ENCODE data around the gene LRRN4. TPM values are rescaled to one million over a fixed set of nuclear protein-coding genes. Genes with fewer than 3 reads are reported as not detected.

Gene LRRN4
- total RNA-seq, 4 donors from 2014 or later, result not detected

DNA sequence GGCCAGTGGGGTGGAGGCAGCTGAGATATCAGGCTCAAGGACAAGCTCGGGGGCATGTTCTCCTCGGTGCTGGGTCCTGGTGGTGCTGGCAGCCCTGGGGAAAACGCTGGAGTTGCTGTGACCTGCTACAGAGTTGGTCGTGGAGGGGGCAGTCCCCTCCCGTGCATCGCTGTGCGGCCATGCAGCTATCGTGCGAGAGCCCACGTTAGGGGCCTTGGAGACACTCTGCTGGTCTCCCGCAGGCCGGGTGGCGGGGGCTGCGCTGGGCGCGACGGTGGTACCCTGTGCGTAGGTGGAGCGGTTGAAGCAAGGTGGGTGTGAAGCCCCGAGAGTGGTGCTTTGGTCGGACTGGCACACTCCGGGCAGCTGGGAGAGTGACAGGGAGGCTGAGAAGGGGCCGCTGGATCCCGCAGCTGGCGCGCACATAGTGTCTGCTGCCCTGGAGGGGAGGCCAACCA is 12.0 kb downstream of the LRRN4 start:
- H3K27ac ChIP-seq, result no peak overlapping the region
- ATAC-seq, result peak; percentile 24
- peaks cover 0 to 58% of the 10 kb centered on the region in 2 donors for H3K36me3 ChIP-seq
- H3K9me3 ChIP-seq, result no peaks in the 10 kb centered on the region
- H3K27me3 ChIP-seq, result no peaks in the 10 kb centered on the region
- WGBS, 2 donors (ENCODE audit: low coverage in 1 of 2), result 98% methylated on average over 8 of the region's 26 CpGs; no CpG with 5 or more reads in 1 of the 2 donors
- H3K4me3 ChIP-seq, result no peak overlapping the region
- no peak for TF ChIP-seq POLR2A (IDR thresholded peaks at IDR 0.05)
- TF ChIP-seq, protein P1, sequence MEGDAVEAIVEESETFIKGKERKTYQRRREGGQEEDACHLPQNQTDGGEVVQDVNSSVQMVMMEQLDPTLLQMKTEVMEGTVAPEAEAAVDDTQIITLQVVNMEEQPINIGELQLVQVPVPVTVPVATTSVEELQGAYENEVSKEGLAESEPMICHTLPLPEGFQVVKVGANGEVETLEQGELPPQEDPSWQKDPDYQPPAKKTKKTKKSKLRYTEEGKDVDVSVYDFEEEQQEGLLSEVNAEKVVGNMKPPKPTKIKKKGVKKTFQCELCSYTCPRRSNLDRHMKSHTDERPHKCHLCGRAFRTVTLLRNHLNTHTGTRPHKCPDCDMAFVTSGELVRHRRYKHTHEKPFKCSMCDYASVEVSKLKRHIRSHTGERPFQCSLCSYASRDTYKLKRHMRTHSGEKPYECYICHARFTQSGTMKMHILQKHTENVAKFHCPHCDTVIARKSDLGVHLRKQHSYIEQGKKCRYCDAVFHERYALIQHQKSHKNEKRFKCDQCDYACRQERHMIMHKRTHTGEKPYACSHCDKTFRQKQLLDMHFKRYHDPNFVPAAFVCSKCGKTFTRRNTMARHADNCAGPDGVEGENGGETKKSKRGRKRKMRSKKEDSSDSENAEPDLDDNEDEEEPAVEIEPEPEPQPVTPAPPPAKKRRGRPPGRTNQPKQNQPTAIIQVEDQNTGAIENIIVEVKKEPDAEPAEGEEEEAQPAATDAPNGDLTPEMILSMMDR (IDR thresholded peaks at IDR 0.05), result no peak
- TF ChIP-seq POLR2AphosphoS5 (IDR thresholded peaks at IDR 0.05), result no peak
- TF ChIP-seq EP300 (IDR thresholded peaks at IDR 0.05), result no peak
- no peaks in the 10 kb centered on the region for H3K4me1 ChIP-seq

DNA sequence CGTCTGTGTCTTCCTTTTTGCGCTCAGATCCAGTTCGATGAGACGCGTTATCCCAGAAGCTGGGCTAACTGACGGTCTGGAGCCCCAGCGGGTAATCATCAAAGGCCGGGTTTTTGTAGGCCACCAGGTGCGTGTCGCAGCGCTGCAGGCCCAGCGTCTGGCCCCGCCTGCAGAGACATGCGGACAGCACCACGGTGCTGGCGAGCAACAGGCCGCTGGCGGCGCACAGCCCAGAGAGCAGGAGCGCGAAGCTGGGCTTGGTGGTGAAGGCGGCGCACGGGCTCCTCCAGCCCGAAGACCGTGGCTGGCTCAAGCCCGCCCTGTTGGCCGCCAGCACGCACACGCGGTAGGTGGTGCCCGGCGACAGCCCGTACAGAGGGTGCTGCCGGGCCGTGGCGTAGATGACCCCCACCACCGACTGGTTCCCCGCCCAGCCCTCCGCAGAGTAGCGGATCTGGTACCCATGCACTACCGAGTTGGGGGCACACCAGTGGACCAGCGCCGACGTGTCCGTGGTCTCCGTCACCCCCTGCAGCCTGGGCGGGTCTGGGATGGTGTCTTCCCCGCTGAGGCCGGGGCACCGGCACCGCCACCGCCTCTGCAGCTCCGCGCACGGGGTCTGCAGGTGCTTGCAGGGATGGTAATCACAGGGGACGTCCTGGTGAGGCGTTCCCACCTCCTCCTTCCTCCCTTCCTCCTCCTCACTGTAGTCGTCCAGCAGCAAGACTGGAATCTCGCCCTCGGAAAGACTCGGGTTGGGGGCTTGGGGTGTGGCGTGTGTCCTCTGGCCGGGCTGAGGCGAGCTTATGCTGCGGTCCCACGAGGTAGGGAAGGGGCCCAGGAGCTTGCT is 12.7 kb downstream of the LRRN4 start:
- Histone ChIP-seq H3K27me3 (no peaks in the 10 kb centered on the region), H3K9me3 (no peaks in the 10 kb centered on the region), H3K4me1 (no peaks in the 10 kb centered on the region), H3K4me3 (no peak overlapping the region), H3K36me3 (peaks cover 3 to 64% of the 10 kb centered on the region in 2 donors), H3K27ac (no peak overlapping the region)
- TF ChIP-seq POLR2A (IDR thresholded peaks at IDR 0.05) (no peak), EP300 (IDR thresholded peaks at IDR 0.05) (no peak), POLR2AphosphoS5 (IDR thresholded peaks at IDR 0.05) (no peak)
- TF ChIP-seq, protein P1 (IDR thresholded peaks at IDR 0.05), result no peak
- 80% methylated on average over 7 of the region's 67 CpGs; no CpG with 5 or more reads in 1 of the 2 donors for WGBS, 2 donors (ENCODE audit: low coverage in 1 of 2)
- ATAC-seq, result no peak

DNA sequence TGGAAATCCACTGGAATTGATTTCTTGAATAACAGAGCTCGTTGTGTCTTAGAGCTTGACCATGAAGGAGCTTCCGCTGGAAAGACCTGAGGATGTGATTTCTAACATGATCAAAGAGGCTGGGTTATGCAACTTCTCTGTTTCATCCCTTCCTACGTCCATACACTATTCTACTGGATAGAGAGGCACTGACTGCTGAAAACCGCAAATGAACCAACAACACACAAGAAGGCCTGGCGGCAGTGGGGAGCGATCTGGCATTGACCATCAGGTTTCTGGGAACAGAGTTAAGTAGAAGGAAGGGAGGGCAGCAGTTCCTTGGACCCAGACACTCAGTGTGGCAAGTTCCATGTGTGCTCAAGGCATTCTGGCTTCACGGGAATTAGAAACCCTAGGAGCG is 13.3 kb downstream of the LRRN4 start:
- Histone ChIP-seq H3K27ac (no peak overlapping the region), H3K4me1 (no peaks in the 10 kb centered on the region), H3K27me3 (no peaks in the 10 kb centered on the region), H3K9me3 (no peaks in the 10 kb centered on the region), H3K4me3 (no peak overlapping the region), H3K36me3 (peaks cover 3 to 71% of the 10 kb centered on the region in 2 donors)
- TF ChIP-seq EP300 (IDR thresholded peaks at IDR 0.05), result no peak
- no peak for TF ChIP-seq POLR2AphosphoS5 (IDR thresholded peaks at IDR 0.05)
- TF ChIP-seq, protein P1 (IDR thresholded peaks at IDR 0.05), result no peak
- TF ChIP-seq POLR2A (IDR thresholded peaks at IDR 0.05), result no peak
- no peak for ATAC-seq
- WGBS, 2 donors (ENCODE audit: low coverage in 1 of 2), result 80 to 90% methylated on average over 5 to 6 of the region's 8 CpGs

DNA sequence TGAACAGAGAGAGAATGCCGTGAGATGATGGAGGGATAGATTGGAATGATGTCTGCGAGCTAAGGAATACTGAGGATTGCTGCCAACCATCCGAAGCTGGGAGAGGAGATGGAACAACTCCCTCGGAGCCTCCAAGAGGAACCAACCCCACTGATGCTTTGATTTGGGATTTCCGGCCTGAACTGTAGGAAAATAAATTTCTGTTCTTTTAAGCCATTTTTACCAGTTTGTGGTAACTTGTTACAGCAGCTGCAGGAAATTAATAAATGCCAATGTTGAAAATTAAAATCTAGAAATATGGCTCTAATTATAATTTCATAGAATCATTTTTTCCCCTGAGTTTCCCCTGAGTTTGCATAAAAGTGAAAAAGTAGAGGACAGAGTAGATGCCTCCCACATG is 14.1 kb downstream of the LRRN4 start:
- 69 to 79% methylated on average over 5 of the region's 5 CpGs for WGBS, 2 donors (ENCODE audit: low coverage in 1 of 2)
- no peak for TF ChIP-seq EP300 (IDR thresholded peaks at IDR 0.05)
- TF ChIP-seq POLR2AphosphoS5 (IDR thresholded peaks at IDR 0.05), result no peak
- no peak for TF ChIP-seq POLR2A (IDR thresholded peaks at IDR 0.05)
- TF ChIP-seq, protein P1 (IDR thresholded peaks at IDR 0.05), result no peak
- no peak overlapping the region for H3K27ac ChIP-seq
- ATAC-seq, result no peak
- H3K4me3 ChIP-seq, result no peak overlapping the region
- H3K4me1 ChIP-seq, result peaks cover 0 to 4% (median 0%) of the 10 kb centered on the region in 3 donors
- no peaks in the 10 kb centered on the region for H3K9me3 ChIP-seq
- H3K27me3 ChIP-seq, result no peaks in the 10 kb centered on the region
- H3K36me3 ChIP-seq, result peaks cover 3 to 76% of the 10 kb centered on the region in 2 donors

DNA sequence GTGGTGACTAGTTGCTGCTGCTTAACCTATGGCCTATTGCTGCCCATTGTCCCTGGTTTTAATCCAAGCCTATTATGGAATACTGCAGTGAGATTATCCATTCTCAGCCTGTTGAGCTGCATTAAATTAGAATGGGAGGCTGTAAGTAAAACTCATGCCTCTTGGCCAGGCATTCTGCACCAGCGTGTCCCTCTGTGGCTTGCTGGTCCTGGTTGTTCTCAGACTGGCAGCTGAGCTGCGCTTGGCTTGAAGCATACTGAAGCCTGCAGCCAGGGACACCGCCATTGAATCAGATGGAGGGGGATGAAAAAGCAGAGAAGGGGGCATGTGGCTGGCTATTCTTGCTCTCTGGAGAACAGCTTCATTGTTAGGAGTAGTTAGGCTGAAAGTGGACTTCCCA is 15.6 kb downstream of the LRRN4 start:
- 80% methylated on average over 1 of the region's 3 CpGs; no CpG with 5 or more reads in 1 of the 2 donors for WGBS, 2 donors (ENCODE audit: low coverage in 1 of 2)
- TF ChIP-seq EP300 (IDR thresholded peaks at IDR 0.05) (no peak), POLR2AphosphoS5 (IDR thresholded peaks at IDR 0.05) (no peak), POLR2A (IDR thresholded peaks at IDR 0.05) (no peak)
- TF ChIP-seq, protein P1 (IDR thresholded peaks at IDR 0.05), result no peak
- no peak overlapping the region for H3K27ac ChIP-seq
- peaks cover 3 to 83% of the 10 kb centered on the region in 2 donors for H3K36me3 ChIP-seq
- no peak for ATAC-seq
- no peaks in the 10 kb centered on the region for H3K9me3 ChIP-seq
- H3K4me1 ChIP-seq, result peaks cover 0 to 18% (median 7%) of the 10 kb centered on the region in 3 donors
- no peak overlapping the region for H3K4me3 ChIP-seq
- no peaks in the 10 kb centered on the region for H3K27me3 ChIP-seq

Data from gastroesophageal sphincter (tissue), 4 donors.